GM18511 (cell line): ENCODE results near the gene CFAP65.

Source experiments
- ATAC-seq: cut with Tn5 transposase; IDR thresholded peaks from one replicate; pipeline ENCODE4 v1.9.1; 2021; ENCODE audit warnings: mild to moderate bottlenecking, moderate library complexity; ENCODE audit not compliant: unreplicated experiment

CFAP65 gene

DNA sequence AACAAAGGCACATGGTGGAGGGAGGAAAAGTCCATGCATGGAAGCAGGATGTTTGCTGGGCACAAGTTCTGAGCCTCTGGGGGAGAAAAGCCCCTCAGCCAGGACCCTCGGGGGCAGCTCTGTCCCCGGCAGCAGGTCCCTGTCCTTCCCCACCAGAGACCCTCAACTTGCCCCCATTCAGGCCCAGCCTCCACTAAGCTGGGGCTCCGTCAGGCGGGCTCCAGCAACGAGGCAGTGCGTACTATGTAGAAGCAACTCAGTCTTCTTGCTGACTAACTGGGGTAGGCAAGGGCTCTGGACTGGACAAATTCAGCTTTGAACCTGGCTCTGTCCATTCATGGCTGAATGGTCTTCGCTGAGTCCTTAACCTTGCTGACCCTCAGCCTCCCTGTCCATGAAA is 23.0 kb downstream of the CFAP65 start:
- no peak for ATAC-seq

DNA sequence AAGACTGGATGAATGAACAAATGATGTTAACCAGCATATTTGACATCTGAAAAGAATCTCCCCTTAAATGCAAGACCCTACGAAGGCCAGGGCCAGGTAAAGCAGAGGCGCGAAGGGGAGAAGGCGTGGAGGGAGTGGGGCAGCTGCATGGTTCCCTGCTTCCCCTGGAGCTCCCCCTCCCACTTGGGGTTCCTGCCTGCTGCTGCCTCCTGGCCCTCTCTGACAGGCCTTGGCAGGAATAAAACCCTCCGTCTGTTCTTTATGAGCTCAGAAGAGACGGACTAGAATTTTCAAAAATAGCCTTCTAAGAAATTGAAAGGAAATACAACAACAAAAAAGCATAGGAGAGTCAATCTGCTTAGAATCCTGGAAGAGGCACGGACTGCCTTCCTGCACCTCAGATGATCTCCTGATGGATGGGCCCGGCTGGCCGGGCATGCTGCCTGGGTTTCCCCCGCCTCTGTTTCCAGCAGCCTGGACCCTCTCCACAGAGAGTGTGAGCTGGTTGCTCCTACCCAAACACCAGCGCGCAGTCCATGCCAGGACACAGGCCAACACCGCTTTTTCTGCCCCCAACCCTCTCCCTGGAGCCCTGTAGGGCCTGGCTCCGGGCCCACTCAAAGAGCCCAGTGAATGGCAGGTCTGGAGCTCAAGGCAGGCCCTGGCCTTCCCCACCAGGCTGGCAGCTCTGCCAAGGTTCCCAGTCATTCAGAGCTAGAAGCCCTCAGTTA is 23.9 kb downstream of the CFAP65 start:
- no peak for ATAC-seq

DNA sequence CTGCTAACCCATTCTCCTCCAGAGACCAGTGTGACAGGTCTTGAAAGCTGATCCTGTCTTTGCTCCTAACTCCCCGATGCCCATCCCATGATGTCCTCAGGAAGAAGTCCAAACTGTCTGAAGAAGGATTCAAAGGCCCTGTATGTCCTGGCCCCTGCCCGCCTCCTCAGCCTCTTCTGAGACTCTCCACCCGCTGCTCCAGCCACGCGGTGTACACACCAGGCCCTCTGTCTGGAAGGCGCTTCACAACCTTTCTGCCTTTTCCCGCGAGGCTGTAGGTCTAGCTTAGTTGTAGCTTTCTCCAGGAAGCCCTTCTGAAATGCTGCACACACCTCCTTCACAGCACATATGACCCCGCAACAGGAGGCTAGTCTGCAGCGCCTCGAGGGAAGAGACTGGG is 24.6 kb downstream of the CFAP65 start:
- no peak for ATAC-seq

DNA sequence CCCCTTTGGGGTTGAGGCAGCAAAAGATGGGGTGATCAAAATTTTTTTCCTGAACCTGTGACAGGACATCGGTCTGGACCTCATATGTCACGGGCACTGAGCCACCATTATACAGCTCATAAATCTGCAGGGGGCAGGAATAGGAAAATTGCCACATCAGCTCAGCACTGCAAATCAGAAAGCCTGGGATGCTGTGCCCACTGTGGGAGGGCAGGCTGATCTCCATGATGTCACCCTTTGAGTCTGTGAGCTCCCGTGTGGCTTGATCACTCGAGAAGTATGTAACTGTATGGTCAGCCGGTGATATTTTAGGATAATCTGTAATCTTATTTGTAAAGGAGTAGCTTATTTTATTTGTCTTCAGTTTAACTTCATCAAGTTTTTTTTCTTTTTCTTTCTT is 30.4 kb downstream of the CFAP65 start:
- ATAC-seq: no peak

DNA sequence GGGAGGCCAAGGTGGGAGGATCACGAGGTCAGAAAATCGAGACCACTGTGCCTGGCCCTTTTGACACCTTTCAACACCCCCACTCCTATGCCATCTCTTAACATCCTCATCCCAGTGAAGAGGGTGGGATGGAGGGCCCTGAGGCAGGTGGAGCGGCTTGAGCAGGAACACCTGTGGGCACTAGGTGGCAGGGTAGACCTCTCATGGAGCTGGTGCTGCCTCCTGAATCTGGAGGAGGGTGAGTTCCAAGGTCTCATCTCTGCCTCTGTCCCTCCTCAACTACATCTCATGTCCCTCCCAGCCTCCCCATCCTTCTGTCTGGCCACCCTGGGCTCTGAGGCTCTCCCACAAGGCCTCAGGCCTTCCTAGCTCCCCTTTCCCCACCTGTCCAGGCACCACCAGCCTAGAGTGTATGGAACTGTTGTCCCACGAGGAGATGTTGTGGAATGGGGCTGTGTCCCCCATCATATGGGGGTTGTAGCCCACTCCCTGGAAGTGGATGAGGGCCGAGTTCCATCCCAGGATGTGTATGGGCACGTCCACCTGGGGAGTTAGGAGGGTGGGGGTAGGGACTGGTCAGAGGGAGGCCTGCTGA is 31.1 kb downstream of the CFAP65 start:
- no peak for ATAC-seq

DNA sequence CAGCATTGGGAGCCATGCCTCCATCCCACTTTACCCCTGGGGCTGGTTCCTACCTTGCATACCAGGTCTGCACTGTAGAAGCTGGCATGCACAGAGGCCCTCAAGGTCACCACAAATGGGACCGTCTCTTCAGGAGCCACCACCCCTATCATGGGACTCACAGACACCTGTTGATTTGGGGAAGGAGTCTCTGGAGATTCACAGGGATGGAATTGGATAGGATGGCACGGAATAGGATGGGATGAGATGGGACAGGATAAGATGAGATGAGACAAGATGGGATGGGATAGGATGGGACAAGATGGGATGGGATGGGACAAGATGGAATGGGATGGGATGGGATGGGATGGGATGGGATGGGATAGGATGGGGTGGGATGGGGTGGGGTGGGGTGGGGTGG is 32.0 kb downstream of the CFAP65 start:
- no peak for ATAC-seq

DNA sequence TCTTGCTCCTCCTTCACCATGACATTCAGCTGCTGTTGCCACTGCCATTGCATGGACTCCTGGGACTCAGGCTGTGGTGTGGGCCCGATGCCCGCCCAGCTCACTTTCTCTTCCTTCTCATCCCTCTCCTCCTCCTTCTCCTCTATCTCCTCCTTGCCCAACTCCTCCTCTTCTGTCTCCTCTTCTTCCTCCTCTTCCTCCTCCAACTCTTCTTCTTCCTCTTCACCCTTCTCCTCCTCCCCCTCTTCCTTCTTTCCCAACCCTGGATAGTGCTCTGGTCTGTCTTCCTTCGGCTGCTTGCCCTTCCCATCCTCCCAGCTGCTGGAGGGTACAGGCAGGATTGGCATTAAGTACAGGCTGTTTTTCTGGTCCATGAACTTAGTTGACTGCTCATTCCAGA is 37.3 kb downstream of the CFAP65 start:
- no peak for ATAC-seq

DNA sequence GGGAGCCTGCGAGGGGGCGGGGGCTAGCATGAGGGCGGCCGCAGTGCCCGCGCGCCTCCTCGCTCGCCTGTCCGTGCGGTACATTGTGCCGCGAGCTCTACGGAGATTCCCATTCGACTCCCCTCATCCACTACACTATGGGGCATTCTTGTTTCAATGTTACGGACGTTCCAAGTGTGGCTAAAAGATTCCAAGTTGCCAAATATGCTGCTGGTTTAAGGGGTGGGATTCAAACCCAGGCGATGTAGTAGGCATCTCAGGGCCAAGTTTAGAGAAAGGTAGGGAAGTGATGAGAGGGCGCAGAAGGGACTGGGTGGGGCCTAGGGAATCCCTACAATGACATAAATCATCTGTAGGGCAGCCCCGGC is 38.1 kb downstream of the CFAP65 start:
- no peak for ATAC-seq

DNA sequence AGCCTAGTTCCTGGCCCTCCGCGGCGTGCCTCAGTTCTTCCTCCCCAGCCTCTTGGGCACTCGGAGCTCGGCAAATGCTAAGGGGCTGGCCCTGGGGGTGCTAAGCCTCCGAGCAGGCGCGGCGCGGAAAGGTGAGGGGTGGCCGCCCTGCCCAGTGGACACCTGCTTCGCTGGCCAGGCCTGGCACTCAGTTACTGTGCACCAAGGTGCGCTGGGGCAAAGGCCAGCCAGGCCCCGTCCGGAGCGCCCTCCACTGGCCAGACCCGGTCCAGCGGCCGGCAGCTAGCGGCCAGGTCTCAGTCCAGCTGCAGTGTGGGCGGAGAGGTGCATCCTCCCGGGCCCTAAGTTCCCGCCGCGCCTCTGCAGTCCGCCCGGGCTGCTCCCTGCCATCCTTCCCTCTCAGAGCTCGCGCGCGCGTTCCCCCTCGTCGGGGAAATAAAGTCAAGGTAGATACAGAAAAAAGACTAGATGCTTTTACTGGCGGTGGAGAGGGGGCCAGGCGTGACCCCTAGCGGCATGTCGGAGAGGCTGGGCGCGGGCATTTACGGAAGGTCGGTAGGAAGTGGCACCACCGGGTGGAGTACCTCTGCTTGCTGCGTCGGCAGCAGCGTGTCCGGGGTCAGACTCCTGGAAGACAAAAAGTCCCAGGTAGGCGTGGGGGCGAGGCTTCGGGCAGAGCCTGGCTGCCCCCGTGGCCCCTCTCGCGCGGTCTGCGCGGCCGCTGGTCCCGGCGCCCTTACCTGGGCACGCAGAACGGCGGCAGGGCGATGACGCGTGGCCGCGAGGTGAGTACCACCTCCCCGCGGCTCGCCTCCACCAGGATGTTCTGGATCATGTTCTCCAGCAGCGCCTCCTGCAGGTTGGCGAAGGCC is 38.7 kb downstream of the CFAP65 start:
- ATAC-seq: no peak

DNA sequence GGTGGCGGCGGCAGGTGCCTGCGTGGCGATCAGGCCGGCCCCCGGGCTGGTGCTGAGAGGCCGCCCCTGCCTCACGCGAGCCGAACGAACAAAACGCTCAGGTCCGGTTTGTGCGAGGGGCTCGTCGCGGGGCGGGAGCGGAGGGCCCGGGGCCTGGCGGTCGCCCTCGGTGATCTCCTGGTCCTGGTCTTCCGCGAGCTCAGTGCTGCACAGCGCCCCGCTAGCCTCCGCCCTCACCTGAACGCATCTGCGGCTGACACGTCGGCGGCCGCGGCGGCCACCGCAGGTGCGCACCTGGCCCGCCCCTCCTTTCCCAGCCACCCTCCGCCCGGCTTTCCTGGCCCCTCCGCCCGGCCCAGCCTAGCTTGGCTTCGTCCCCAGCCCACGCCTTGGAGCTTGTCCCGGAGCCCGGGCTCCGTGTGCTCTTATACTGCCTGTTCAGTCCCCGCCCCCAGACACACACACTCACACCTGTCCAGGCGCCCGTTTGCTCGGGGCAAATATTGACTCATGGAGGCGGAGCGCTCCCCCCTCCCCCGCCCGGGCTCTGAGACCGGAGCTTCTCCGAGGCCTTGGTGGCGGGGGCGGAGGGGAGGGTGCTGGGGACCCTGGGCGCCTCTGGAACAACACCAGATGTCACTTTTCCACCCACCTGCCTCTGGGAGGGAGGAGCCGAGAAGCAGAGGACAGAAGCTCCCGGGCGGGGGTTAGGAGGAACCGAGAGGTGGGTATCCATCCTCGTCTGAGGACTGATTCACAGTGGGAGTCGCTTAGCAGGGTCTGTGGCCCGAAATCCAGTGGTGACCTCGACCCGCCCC is 39.5 kb downstream of the CFAP65 start:
- no peak for ATAC-seq

DNA sequence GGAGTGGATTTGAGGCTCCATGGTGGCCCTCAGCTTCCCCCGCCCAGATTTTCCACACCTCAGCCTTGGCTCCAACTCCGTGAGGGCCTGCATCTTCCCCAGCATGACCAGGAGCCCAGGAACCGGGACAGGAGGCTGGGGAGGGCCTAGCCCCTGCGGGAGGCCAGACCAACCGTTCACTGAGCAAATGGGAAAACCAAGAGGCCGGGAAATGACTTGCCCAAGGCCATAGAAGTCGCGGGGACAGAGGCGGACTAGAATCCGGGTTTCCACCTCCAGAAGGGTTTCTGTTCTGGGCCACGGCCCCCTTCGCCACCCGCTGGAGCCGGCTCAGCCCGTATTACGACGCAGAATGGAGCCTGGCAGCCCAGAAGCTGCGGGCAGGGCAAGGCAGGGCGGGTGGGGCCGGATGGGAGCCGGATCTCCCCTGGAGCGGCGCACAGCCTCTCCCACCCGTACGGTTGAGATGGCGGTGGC is 40.2 kb downstream of the CFAP65 start:
- ATAC-seq: no peak

DNA sequence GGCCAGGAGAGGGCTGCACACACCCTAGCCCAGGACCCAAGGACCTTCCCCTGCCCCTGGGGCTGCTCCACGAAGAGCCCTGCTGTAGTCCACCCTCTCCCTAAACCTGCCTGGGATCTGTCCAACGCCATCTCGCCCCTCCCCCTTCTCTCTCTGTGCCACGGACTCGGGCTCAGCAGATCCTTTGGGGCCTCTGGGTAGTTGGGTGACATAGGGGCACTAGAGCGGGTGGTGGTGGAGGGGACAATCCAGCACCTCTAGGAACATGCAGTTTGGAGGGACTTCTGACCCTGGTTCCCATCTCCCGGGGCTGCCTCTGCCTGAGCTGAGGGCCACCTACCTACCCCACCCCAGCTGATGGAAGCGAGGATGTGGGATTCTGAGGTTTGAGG is 40.8 kb downstream of the CFAP65 start:
- no peak for ATAC-seq

DNA sequence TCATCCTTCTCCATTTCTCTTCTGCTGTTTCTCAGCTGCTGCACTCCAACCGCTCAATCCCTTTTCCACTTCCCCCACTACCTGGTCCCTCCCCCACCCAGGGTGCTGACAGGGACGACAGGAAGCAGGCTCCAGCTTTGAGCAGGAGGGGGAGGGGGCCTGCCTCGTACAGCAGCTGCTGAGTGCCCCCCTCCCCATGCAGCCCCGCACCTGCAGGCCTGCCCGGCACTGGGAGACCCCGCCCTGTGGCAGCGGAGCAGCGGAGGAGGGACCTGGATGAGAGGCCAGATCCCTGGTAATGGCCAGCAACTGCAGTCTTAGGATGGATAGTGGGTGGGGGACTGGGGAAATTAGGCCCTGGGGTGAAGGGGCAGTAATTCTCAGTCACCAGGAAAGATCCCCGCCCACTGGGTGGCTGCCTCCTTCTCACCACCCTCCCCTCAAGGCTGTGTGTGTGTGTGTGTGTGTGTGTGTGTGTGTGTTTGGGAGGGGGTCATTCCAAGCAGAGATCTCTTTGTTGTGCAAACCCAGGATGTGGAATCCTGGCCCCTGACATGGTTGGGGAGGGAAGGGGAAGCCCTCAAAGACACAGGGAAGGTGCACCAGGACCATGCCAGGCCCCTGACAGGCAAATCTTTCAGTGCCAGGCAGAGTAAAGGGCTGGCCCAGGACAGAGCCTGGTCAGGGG is 41.3 kb downstream of the CFAP65 start:
- no peak for ATAC-seq

DNA sequence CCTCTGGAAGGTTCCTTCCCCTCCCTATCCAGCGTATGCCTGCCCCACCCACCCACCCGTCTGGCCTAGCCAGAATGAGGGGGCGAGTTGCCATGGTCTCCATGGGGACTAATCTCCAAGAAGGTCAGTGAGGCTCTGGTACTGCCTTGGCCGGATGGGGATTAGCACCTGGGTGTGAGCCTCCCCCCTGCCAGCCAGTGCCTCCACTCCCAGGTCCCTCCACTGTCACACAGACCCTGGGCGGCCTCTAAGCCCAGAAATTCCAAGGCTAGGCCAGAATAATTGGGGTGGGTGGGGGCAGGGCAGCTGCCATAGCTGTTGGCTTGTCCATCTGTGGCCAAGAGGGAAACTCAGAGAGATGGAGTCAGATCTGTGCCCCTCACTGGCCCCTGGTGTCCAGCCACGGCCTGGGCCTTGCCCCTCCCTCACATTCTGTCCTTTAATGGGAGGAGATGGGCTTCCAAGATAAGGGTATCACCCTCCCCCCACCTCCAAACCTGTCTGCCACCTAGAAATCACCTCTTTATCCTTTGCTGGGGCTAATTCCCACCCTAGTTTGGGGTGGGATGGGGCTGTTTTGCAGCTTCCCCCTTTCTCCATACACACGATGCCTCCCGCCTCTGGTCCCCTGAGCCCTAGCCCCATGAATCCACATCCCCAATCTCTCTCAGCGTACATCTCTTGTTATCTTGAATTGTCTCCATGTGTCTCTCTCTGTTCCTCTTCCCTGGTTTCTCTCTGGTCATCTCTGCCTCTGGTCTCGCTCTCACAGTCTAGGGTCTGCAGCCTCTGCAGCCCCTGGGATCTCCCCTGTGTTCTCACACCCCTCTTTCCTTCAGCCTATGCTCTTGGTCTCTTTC is 42.1 kb downstream of the CFAP65 start:
- ATAC-seq: no peak

DNA sequence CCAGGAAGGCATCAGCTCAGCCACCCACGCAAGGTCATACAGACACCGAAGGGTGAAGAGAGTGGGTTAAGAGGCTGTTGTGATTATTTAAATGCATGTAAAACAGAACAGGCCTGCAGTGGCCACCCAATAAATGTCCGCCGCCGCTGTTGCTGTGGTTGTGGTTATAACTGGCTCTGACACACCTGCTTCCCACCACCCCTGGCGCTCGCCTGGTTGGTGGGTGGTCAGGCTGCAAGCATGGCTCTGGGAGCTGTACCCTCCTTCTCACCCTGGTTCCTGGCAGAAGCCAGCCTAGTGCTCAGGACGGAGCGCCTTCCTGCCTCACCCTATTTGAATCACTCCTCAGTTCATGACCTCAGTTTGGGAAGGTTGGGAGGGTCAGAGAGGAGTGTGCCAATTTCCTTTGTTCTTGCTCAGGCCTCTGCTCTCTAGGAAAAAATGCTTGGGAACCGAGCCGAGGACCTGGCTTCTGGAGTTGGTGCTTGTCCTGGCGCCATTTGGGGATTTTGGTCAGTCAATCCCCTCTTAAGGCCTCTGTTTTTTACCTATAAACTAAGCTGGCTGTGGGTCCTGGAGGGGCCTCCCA is 42.8 kb downstream of the CFAP65 start:
- no peak for ATAC-seq

DNA sequence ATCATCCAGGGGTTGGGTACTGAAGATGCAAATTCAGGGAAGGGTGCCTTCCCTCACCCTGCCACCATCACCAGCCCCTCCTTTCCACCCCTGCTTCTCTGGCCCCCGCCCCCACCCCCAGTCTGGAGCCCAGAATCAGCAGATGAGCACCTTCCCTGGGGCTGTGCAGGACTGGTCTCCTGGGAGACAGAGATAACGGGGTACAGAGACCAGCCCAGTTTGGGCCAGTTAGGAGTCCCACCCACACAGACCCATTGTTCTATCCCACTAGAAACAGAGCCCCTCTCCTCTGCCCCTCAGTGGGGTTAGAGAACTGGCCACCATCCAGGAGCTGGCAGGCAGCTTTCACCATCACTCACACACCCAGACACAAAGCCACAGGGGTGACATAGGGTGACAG is 43.6 kb downstream of the CFAP65 start:
- ATAC-seq: no peak

DNA sequence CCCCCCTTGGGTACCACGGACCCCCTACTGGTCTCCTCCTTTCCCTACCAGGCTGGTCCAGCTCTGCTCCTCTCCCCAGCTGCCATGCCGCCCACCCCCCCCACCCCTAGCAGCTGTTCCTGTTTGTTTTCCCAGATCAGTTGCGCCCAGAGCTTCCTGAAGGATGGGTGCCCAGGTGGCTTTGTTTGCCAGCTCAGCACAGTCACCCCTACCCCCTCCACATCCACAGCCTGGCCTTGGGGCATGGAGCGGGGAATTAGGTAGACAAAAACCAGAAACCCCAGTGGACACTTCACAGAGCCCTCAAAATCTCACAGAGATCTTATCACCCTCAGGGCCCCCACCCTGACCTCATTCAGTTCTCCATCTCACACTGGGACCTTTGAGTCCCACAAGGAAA is 44.4 kb downstream of the CFAP65 start:
- no peak for ATAC-seq

DNA sequence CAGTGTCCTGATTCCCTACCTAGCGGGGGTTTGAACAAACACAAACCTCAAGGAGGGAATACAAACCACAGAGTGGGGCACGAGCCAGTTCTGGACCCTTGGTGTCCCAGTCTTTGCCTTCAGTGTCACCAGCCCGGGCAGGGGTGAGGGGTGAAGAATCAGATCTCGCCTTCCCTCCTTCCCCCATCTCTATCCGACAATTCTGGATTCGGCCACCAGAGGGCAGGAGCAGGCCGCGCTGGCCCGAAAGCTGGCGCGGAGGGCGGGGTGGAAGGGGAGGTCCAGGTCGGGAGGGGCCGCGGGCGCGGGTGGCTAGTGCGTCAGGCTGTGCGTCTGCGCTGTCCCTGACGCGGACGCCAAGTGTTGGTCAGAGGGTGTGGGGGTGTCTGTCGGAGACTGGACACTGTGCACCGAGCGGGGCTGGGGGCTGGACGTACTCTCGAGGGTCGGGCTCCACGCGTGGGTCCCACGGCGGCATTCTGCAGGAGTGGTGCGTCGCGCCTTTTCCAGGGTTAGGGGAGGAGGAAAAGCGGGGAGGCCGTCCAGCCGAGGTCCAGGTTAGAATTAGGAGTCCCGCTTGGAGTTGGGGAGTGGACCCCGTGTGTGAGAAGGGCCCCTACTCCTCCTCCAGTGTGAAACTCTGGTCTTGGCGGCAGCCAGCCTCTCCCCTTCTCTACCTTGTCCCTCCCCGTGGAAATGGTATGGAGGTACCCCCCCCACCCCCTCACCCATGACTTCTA is 45.2 kb downstream of the CFAP65 start:
- peak; percentile 64 for ATAC-seq

DNA sequence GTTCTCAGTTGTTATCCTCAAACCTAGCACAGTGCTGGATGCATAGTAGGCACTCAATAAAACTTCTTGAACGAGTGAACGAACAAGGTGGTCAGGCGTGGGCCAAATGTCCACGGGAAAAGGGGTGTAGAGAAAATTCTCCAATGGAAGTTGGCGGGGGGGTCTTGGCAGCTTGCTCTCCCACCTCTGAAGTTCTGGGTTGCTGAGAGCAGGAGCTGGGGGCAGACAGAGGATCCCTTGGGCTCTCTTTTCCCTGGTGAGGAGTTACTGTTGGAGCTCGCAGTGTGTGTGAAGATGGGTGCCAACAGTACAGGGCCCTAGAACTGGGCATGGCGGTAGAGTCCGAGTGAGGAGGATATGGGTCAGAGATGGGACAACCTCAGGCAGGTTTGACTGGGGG is 45.8 kb downstream of the CFAP65 start:
- no peak for ATAC-seq
